HG03439 (cell line): Measurements from ENCODE around the gene C4orf50.

ENCODE experiments used
- ATAC-seq: cut with Tn5 transposase; IDR thresholded peaks from one replicate; pipeline ENCODE4 v1.9.1; 2021; ENCODE audit warnings: mild to moderate bottlenecking, moderate library complexity; ENCODE audit not compliant: unreplicated experiment

C4orf50 gene

GRCh38 chr4:5973486-5974220, 44.6 kb downstream of the C4orf50 start:
- no peak for ATAC-seq

- no peak for ATAC-seq
Observed at GRCh38 chr4:5973033-5973432, 45.2 kb downstream of the C4orf50 start.

GRCh38 chr4:5972571-5972970, 45.7 kb downstream of the C4orf50 start:
- ATAC-seq: no peak

- no peak for ATAC-seq
Observed at GRCh38 chr4:5971078-5971450, 47.2 kb downstream of the C4orf50 start.

GRCh38 chr4:5970381-5971077, 47.7 kb downstream of the C4orf50 start:
- no peak for ATAC-seq

- no peak for ATAC-seq
Observed at GRCh38 chr4:5969777-5970176, 48.5 kb downstream of the C4orf50 start.

GRCh38 chr4:5969336-5969735, 48.9 kb downstream of the C4orf50 start:
- no peak for ATAC-seq

- no peak for ATAC-seq
Observed at GRCh38 chr4:5968246-5968645, 50.0 kb downstream of the C4orf50 start.

GRCh38 chr4:5967783-5968182, 50.4 kb downstream of the C4orf50 start:
- ATAC-seq: no peak

GRCh38 chr4:5965225-5965624, 53.0 kb downstream of the C4orf50 start:
- no peak for ATAC-seq

GRCh38 chr4:5964030-5964429, 54.2 kb downstream of the C4orf50 start:
- ATAC-seq: no peak

GRCh38 chr4:5963611-5964010, 54.6 kb downstream of the C4orf50 start:
- ATAC-seq: no peak

GRCh38 chr4:5962416-5962815, 55.8 kb downstream of the C4orf50 start:
- ATAC-seq: no peak

- ATAC-seq: no peak
Observed at GRCh38 chr4:5960252-5960880, 57.9 kb downstream of the C4orf50 start.

GRCh38 chr4:5959211-5959982, 58.8 kb downstream of the C4orf50 start:
- no peak for ATAC-seq

- no peak for ATAC-seq
Observed at GRCh38 chr4:5958199-5958735, 60.0 kb downstream of the C4orf50 start.

- ATAC-seq: no peak
Observed at GRCh38 chr4:5957076-5957475, 61.2 kb downstream of the C4orf50 start.

GRCh38 chr4:5956285-5957021, 61.8 kb downstream of the C4orf50 start:
- no peak for ATAC-seq

- no peak for ATAC-seq
Observed at GRCh38 chr4:5955856-5956255, 62.4 kb downstream of the C4orf50 start.

- no peak for ATAC-seq
Observed at GRCh38 chr4:5955201-5955821, 62.9 kb downstream of the C4orf50 start.
